Left lung (tissue), 10 donors: ENCODE results near the gene ANGPTL2. TPM values are rescaled to one million over a fixed set of nuclear protein-coding genes. Genes with fewer than 3 reads are reported as not detected.
"Not testable (repeated sequence)": the region's sequence is repeated elsewhere in the genome, so short reads cannot be mapped to it uniquely, and the experiment has no call there.

Experiments
- ATAC-seq: fragments of 200-7000 bp; cut with Tn5 transposase; one replicate; pipeline ENCODE4 v1.9.1; 2020; ENCODE audit warnings: moderate library complexity
- DNase-seq, 4 donors: peaks; one replicate each; pipeline ENCODE4 v3.0.0-alpha.2; 2013 to 2020
- H3K27ac ChIP-seq, 2 donors: fragments of 200-600 bp; sonication (generic) in 1 of 2; one replicate each; pipeline versions ENCODE4 v1.5.0 to v1.8.0; 2020 to 2021
- H3K27me3 ChIP-seq, 2 donors: fragments of 200-600 bp; sonication (generic) in 1 of 2; one replicate each; pipeline versions ENCODE4 v1.5.0 to v1.8.0; 2020 to 2021
- H3K36me3 ChIP-seq, 2 donors: fragments of 200-600 bp; sonication (generic) in 1 of 2; one replicate each; pipeline versions ENCODE4 v1.5.0 to v1.8.0; 2020 to 2021
- H3K4me1 ChIP-seq, 2 donors: fragments of 200-600 bp; one replicate each; pipeline ENCODE4 v1.8.0; 2021
- H3K4me3 ChIP-seq, 2 donors: fragments of 200-600 bp; sonication (generic) in 1 of 2; one replicate each; pipeline versions ENCODE4 v1.5.0 to v1.8.0; 2020 to 2021; ENCODE audit warnings: mild to moderate bottlenecking in 1 of 2
- H3K9me3 ChIP-seq, 2 donors: fragments of 200-600 bp; sonication (generic) in 1 of 2; one replicate each; pipeline versions ENCODE4 v1.5.0 to v1.8.0; 2020 to 2021
- intact Hi-C, 2 donors: fragments of 100-400 bp; cut with DNase I; formaldehyde crosslinking; loops; one replicate each; pipeline versions ENCODE4 v1.11.2 to v1.14.2; 2022
- polyA plus RNA-seq, 6 donors: library from polyadenylated mRNA; unstranded; fragments of 120-200 nt; gene quantifications; one replicate each; pipeline ENCODE4 v1.2.1, GENCODE V29; 2013; ENCODE audit not compliant: insufficient read length in 6 of 6
- total RNA-seq, 2 donors: library from RNA; stranded (reverse); fragmentation: NEBNext Ultra II Directional; extraction: Animal tissue kit (Norgen Biotek cat#: 25700); gene quantifications; one replicate each; pipeline ENCODE4 v1.2.1, GENCODE V29; 2021
- TF ChIP-seq, protein P1 (sequence below), 2 donors: fragments of 200-600 bp; sonication (generic) in 1 of 2; IDR thresholded peaks; one replicate each; pipeline versions ENCODE4 v1.5.0 to v1.8.0; 2021; ENCODE audit warnings: antibody characterized with exemption in 2 of 2
- donor health status: DM: no; HTN: yes; CAD: no.
- donor health status: DM: no; HTN: no; CAD: no.

Gene ANGPTL2
- total and polyA plus RNA-seq, 8 donors, result 22.7 to 34.7 (median 30.1) TPM

- no peaks in the 10 kb centered on the region for H3K4me1 ChIP-seq
- TF ChIP-seq, protein P1, sequence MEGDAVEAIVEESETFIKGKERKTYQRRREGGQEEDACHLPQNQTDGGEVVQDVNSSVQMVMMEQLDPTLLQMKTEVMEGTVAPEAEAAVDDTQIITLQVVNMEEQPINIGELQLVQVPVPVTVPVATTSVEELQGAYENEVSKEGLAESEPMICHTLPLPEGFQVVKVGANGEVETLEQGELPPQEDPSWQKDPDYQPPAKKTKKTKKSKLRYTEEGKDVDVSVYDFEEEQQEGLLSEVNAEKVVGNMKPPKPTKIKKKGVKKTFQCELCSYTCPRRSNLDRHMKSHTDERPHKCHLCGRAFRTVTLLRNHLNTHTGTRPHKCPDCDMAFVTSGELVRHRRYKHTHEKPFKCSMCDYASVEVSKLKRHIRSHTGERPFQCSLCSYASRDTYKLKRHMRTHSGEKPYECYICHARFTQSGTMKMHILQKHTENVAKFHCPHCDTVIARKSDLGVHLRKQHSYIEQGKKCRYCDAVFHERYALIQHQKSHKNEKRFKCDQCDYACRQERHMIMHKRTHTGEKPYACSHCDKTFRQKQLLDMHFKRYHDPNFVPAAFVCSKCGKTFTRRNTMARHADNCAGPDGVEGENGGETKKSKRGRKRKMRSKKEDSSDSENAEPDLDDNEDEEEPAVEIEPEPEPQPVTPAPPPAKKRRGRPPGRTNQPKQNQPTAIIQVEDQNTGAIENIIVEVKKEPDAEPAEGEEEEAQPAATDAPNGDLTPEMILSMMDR (IDR thresholded peaks at IDR 0.05), result no peak
- intact Hi-C loops, result no loop called here
- no peaks in the 10 kb centered on the region for H3K27me3 ChIP-seq
- H3K36me3 ChIP-seq, result no peaks in the 10 kb centered on the region
- ATAC-seq (no peak), DNase-seq (no peak)
- H3K4me3 ChIP-seq, result no peak overlapping the region
- no peak overlapping the region for H3K27ac ChIP-seq
- H3K9me3 ChIP-seq, result no peaks in the 10 kb centered on the region
These were observed 25.6 kb upstream of the ANGPTL2 start for GRCh38 chr9:127148014-127148413.

GRCh38 chr9:127147251-127147650, 24.8 kb upstream of the ANGPTL2 start:
- TF ChIP-seq, protein P1 (IDR thresholded peaks at IDR 0.05), result no peak
- Histone ChIP-seq H3K27me3 (no peaks in the 10 kb centered on the region), H3K36me3 (no peaks in the 10 kb centered on the region), H3K9me3 (no peaks in the 10 kb centered on the region), H3K4me3 (no peak overlapping the region), H3K27ac (no peak overlapping the region), H3K4me1 (no peaks in the 10 kb centered on the region)
- no peak for DNase-seq
- ATAC-seq, result no peak
- intact Hi-C loops, result no loop called here

GRCh38 chr9:127146841-127147240, 24.4 kb upstream of the ANGPTL2 start:
- H3K36me3 ChIP-seq, H3K4me3 ChIP-seq, H3K27me3 ChIP-seq, H3K4me1 ChIP-seq, H3K27ac ChIP-seq, H3K9me3 ChIP-seq, ATAC-seq, intact Hi-C loops, DNase-seq: not testable (repeated sequence)

GRCh38 chr9:127144670-127145445, 22.4 kb upstream of the ANGPTL2 start:
- TF ChIP-seq, protein P1 (IDR thresholded peaks at IDR 0.05), result no peak
- no peaks in the 10 kb centered on the region for H3K9me3 ChIP-seq
- no peak overlapping the region for H3K27ac ChIP-seq
- H3K4me1 ChIP-seq, result no peaks in the 10 kb centered on the region
- ATAC-seq (peak; percentile 38), DNase-seq (peak in 2 of 4 donors; percentile 70 to 86)
- intact Hi-C loops, result no loop called here
- H3K36me3 ChIP-seq, result no peaks in the 10 kb centered on the region
- H3K4me3 ChIP-seq, result no peak overlapping the region
- H3K27me3 ChIP-seq, result no peaks in the 10 kb centered on the region

GRCh38 chr9:127143920-127144465, 21.6 kb upstream of the ANGPTL2 start:
- intact Hi-C loops, result no loop called here
- Histone ChIP-seq H3K27ac (no peak overlapping the region), H3K4me3 (no peak overlapping the region), H3K4me1 (no peaks in the 10 kb centered on the region), H3K36me3 (no peaks in the 10 kb centered on the region), H3K9me3 (no peaks in the 10 kb centered on the region), H3K27me3 (no peaks in the 10 kb centered on the region)
- TF ChIP-seq, protein P1 (IDR thresholded peaks at IDR 0.05), result no peak
- DNase-seq (no peak), ATAC-seq (no peak)
